ENCODE data around the gene KCTD15.

The KCTD15 gene, protein sequence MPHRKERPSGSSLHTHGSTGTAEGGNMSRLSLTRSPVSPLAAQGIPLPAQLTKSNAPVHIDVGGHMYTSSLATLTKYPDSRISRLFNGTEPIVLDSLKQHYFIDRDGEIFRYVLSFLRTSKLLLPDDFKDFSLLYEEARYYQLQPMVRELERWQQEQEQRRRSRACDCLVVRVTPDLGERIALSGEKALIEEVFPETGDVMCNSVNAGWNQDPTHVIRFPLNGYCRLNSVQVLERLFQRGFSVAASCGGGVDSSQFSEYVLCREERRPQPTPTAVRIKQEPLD

DNA sequence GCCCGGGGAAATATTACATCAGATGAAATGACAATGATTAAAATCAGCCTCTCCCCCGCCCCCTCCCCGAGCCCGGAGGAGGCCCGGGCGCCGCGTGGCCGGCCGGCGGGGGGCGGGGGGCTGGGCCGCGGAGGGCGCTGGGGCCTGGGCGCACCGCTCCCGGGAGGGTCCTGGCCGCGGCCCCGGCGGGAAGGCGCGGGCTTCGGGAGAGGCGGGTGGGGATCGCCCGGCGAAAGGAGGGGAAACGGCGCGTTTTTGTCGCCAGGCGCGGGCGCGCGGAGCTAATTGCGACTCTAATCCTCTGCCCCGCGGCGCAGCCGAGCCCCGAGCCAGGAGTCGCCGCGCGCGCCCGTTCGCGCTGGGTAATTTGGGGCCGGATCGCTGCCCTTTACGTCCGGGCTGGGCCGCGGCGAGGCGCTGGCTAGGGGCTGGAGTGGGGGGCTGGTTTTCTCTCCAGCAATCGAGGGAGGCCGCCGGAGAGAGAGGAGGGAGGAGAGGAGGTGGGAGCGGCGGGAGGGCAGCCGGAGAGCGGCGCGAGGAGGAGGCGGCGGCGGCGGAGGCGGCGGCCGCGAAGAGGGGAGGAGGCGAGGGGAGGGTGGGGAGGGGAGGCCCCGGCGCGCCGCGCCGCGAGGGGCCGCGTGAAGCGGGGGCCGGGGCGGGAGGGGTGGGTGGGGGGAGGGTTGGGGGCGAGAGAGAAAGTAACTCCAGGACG, at the start of gene KCTD15:
KCTD15 (plus strand) TSS at position 707 of the 712 bp plus-strand sequence. CDS start 3,585 bp downstream, outside the sequence.
- no peak for DNase-seq

DNA sequence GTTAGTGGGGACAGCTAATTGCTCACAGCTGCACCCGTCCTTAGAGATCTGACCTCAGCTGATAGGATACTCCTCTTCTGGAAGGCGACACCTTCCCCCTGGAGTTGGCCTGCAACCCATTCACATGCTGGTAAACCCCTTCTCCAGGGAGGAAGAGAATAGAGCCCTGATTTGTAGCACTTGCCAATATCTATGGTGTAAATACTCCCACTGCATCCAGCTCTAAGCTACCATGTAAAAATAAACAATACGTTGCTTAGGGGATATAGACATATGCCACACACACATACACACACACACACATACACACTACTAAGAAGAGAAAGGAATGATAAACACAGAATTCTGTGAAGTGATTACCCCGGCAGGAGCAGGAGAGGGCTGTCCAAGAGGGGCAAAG, 49.4 kb upstream of the KCTD15 start:
- no peak for DNase-seq

DNA sequence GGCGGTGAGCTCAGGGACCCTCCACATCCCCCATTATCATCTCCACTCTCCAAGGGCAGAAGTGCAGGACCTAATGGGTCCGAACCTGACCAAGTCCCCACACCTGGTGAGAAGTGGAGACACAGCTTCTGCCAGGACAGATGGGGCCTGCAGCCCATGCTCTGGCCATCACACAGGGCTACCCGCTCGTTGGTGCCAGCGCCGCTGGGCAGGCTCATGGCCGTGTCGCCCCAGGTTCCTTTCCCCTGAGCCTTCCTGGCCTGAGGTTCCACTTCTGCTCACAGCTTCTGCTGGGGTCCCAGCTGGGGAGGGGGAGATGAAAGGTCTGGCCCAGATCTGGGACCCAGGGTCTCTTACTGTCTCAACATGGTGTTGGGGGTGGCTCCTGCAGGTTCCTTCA, 48.4 kb upstream of the KCTD15 start:
- DNase-seq, result no peak

DNA sequence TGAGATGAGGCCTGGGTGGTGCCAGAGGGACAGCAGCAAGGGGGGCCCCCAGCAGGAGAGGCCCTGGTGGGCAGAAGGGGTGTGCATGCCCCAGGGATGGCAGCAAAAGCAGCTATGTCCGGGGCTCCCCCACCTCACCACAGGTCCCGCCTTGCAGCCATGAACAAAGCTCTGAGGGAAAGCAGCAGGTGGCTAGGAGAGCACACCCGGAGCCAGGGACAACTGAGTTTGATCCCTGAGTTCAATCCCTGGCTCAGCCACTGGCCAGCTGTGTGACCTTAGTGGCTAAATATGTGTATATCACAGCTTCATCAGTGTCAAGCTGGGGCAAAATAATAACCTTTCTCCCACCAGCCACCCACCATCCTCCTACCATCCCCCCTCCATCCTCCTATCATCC, 47.7 kb upstream of the KCTD15 start:
- no peak for DNase-seq

DNA sequence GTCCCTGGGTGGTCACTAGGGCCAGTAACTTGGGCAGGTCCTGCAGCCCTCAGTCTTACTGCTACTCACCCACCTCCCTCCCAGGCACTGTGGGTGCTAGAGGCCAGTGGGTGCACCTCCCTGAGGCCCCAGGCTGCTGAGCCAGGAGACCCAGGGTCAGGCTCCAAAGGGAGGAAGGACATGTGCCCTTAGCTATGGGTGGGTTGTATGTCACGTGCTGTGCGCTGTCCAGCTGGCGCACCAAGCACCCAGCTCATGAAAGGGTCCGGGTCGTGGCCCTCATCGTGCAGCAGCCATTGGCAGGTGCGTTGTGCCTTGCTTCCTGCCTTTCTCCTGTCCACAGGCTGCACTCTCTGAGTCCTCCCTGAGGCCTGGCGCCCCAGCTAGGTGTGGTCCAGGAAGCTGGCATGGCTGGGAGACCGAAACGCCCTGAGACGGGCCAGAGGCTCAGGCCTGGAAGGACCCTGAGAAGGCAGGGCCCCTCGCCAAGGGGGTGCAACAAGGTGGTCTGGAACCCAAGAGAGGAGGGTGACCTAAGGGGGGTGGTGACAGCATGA, 47.0 kb upstream of the KCTD15 start:
- DNase-seq, result no peak

DNA sequence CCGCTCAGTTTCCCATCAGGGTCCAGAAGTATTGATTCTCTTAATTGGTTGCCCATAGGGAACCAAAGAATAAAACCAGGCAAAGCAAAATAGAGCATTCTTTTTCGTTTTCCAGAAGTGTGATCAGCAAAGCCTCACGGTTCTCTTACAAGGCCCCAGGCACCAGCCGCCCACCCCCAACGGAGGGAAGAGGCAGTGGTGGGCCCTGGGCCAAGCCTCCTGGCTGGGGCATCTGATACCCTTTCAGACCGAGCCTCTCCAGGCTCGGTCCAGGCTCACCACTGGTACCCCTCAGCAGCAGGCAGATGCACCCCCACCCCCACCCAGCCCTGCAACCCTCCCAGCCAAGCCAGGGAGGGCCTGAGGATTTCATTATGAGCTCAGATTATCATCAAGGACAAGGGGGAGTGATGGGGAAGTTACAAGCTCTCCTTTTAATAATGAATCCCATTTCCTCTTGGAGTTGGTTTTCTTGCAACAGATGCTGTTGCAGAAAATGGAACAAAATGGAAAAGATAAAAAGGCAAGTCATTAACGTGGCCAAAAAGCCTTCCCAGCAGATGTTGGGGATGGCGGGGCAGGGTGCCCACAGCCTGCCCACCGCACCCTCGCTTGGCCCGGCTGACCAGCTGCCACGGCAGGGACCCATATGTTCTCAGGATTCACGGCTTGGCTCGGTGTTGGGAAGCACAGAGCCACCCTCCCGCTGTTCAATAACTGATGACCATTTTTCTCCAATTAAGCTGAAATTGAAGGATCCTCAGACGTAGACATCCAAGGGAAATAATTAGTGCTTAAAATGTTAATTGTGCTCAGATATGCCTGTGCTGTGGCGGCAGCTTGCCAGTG, 45.9 kb upstream of the KCTD15 start:
- DNase-seq, result no peak

DNA sequence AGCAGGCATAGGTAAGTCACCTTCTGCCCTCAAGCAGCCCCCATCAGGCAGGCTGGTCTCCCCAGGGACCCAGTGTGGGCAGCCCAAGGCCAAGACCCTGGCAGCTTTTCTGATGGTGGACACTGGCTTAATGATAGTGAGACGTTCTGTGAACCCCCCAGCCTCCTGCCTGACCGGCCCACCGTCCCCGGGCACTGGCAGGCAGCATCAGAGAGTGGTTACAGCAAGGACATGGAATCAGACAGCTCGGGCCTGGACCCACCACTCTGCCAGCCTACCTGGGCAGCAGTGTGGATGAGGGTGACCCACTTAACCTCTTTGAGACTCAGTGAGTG, 45.3 kb upstream of the KCTD15 start:
- no peak for DNase-seq

DNA sequence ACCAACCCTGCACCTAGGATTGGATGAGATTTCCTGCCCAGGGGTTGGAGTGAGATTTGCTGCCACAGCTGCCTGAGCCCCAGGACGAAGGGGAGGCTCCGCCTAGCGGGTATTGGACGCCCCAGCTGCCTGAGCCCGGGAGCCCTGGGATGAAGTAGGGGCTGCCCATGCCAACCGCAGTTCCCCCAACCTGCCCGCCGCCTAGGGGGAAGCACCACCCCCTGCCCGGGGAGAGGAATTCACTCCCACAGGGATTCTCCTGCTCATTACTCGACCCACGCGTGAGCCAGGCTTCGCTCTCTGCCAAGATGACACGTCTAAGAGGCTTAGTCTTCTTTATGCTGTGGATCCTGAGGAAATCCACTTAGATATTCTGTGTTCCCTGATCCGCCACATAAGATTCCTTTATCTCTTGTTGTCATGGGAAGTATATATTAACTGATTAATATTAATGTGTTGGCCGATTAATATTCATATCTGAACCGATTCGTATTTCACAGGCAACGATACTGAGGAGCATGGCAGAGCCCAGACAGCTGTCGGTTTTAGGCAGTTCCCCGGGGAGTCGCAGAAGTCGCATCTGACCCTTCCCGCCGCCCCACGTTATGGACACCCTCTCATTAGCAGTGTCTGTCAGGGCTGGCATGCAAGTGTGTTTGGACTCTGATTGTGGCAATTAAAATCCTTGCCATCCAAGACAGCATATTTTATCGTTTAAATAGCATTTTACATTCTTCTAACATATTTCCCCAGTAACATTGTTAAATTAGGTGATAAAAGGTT, 44.5 kb upstream of the KCTD15 start:
- no peak for DNase-seq

DNA sequence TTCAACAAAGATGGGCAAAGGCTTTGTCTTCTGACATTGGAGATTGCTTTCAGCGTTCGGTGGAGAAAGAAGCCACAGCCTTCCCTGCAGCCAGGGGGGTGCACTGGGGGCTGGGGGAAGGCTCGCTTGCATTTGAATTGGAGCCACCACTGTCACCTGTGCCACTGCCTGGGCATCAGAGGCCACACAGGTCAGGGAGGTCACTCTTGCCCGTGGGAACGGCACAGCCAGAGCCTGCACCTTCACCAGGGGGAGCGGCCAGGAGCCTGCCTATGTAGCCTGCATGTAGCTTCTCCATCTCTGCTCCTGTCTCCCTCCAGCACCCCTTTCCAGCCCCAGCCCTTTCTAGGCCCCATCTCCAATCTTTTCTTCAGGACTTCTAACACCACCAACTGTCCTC, 43.7 kb upstream of the KCTD15 start:
- DNase-seq, result no peak

DNA sequence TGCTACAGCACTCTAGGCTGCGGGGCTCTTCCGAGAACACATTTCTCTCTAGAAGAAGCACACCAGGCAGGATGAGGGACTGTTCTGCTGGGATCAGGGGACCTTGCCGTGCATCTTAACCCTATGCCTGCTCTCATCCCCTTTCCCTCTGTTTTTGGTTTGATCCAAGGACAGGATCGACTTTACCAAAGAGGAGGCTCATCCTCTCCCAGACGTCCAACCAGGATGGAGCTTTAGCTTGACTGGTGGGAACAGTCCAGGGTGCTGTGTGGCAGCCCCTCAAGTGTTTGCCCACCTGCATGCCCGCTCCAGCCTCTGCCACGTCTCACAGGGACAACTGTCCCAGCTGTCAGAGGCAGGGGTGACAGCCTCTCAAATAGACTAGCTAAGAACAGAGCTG, 42.3 kb upstream of the KCTD15 start:
- no peak for DNase-seq

DNA sequence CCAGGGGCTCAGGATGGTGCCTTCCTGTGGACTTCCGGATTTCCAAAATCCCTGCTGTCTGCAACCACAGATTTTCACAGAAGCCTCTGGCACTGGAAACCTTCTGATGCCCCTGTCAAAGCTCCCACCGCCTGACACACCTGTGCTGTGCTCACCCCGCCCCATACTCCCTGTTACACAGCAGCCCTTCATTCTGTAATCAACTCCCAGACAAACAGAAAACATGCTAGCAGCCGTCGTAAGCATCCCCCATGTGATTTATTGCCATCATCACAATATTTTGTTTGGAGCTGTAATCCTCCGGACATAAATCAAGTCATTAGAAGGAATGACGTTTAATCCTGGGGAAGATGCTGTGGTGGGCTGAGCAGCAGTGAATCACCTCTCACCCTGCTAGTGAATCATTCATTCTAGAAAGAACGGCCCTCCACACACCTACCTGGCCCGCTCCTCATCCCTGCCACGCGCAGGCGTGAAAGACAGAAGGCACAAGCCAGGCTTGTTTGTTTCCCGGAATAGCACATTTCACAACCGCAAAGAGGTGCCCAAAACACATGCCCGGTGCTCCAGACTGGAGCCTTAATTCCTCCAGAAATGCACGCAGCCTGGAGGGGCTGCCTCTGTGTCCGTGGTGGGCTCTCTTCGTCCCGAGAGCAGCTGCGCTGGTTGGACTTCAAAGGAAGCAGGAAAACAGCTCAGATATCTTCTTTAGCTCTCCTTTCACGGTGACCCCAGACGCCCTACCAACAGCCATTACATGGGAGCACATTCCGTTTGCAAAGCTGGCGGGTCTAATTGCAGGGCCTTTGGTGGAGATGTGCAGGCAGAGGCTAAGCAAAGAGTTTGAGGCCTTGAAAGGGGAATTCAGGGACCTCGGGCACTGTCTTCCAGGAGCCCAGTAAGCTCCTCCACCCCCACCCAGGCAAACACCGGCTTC, 41.3 kb upstream of the KCTD15 start:
- no peak for DNase-seq

DNA sequence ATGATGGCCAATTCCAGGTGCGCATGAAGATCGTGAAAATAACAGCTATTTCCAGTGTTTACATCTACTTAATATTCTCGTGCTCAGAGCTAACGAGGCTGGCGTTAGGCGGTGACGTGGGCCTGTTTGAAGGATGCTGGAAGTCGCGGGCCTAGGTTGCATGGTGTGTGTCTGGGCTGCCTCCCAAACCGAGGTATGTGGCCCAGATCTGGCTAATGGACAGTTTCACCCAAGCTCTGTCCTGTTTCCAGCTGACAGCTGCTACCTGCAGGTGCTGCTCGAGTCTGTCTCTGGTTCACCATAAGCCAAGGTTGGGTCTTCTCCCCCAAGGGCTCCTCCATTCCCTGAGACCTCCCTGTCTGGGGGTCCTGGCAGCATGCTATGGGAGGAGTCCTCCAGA, 40.5 kb upstream of the KCTD15 start:
- DNase-seq, result no peak

DNA sequence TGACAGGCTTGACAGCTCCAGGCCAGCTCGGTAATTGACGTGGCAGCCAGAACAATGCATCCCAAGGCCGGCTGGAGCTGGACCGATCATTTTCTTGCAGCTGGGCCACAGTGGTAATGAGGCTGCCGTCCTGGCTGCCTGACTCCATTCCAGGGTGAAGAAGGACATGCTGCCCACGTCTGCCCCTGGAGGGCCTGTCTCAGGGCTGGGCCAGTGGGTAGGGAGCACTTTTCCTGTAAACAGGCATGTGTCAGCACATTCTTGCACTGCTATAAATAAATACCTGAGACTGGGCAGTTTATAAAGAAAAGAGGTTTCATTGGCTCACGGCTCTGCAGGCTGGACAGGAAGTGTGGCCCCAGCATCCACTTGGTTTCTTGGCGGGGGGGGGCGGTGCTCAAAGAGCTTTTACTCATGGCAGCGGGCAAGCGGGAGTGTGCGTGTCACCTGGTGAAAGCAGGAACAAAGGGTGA, 38.1 kb upstream of the KCTD15 start:
- no peak for DNase-seq

DNA sequence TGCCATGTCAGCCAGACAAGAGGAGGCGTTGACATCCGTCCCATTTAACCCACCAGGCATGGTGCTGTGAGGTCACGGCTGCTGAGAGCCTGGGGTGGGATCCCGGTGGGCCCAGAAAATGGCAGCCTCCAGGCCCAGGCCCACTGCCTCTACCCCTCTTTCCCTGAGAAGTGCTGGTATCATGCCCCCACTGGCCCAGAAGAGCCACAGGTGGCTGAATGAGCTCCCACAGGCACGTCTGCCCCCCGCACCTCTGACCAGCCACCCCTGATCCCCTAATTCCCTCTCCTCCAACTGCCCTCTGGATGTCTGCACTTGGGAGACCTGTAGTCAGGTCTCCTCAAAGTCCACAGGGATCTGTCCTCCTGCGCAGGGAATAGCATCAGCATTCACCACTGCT, 37.3 kb upstream of the KCTD15 start:
- DNase-seq, result no peak

DNA sequence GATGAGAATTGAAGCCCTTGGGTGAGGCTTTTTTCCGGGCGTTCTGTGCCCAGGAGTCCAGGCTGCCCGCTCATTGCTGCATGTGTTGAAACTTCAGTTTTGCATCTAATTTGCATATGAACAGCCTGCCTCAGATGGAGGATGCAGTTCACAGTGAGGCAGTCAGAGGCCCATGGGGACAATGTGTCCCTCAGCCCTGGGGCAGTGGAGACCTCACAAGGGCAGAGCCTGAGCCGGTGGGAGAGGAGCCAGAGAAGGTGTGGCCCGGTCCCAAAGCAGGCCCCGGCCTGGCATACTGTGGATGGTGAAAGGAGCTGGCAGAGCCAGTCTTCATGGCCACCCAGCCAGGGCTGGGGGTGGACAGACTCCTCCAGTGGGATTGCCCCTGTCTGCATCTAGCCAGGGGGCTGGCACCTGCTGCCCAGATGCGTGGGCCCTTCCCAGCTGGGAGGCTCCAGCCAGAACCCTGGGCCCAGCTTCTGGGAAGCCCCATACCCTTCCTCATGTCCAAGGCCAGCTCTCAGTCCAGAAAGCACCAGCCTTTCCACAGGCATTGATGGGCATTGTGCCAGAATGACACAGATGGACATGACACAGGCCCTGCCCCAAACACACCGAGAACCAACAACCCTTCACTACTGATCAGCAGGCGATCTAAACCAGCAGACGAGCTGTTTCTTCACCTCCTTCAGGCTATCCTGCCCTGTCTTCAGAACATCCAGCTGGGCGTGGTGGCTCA, 32.9 kb upstream of the KCTD15 start:
- no peak for DNase-seq

DNA sequence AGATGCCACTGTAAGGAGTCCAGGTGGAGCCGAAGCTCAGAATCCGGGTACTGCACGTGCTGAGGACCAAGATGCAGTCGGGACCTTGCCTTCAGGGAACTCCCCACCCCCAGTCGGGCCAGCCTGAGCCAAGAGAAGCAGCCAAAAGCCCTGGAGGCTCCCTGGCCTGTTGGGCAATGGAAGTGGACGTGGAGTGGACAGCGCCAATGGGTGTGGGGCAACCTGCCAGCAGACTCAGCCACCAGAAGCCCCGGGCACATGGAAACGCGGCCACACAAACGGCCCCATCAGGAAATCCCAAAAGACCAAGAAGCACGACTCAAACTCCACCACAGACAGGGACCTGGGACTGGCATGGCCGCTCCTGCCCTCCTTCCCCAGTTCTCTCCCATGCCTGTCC, 30.0 kb upstream of the KCTD15 start:
- DNase-seq, result no peak

DNA sequence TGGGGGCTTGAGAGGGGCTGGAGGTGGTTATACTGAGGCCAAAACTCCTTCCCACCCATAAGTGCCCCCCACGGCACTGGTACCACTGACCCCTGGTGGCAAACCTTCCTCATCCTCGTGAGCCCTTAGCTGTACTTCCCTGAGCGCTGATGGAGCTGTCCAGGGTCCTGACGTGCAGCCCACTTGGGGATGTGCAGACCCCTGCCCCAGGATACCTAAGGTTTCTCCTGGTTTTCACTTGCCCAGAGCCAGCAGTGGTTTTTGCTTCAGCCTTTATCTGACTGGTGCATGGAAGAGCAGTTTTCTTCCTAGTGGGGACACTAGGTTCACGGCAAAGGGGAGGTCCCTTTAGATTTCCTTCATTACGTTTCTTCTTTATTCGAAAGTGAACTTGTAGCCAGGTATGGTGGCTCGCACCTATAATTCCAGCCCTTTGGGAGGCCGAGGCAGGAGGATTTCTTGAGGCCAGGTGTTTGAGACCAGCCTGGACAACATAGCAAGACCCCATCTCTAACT, 28.7 kb upstream of the KCTD15 start:
- DNase-seq, result no peak

DNA sequence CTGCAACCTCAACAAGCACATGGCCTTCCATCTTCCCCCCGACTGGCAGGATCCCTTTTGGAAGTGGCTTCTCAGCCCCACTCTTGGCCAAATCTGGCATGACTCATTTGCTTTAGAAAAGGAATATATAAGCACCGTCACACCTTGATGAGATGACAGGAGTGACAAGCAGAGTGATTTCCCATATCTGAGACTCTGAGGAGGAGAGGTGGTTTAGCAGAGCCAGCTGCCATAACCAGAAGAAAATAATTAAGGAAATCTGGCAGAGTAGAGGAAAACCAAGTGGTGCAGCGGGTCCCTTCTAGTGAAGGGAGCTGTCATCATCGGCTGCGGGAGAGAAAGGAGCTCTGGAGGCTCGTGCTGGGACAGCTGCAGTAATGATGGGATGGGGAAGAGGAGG, 27.5 kb upstream of the KCTD15 start:
- DNase-seq, result no peak

DNA sequence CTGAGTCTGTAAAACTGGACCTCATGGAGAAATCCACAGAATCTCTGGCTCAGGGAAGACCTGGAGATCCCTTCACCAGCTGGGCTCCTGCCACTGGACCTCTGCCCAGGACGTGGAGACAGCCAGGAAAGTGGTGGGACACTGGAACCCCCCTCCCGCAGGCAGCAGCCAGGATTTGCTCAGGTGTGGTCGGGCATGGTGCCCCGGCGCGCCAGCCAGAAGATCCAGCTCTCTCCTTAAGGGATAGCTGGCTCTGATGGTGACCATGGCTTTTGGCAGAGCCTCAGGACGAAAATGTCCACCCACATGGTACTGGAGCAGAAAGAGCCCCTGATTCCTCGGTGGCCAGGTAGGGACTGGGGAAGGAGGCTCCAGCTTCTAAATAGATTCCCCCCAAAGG, 26.6 kb upstream of the KCTD15 start:
- DNase-seq, result no peak

DNA sequence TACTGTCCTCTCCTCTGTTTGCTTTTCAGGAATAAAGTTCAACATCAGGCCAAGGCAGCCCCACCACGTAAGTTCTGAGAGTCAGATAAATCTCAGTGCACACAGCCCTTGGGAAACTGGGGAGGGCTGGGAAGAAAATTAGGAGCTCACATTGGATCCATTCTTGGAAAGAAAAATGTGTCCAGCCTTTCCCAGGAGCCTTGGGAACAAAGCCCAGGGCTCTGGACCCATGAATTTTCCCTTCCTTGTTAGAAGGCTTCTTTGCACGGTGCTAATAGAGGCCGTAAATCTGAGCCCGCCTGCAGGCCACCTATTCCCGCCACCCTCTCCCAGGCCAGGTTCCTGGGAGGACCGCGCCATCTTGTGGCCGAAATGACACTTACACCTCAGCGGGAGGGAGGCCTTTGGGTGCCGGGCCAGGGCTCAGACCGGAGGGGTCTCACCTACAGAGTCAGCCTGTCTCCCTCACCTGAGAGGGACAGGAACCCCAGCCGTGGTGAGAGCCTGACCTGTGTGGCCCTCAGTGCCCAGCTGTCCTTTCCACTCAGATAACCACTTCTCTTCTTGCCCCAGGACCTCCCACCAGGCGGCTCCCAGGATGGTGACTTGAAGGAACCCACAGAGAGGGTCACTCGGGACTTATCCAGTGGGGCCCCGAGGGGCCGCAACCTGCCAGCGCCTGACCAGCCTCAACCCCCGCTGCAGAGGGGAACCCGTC, 25.1 kb upstream of the KCTD15 start:
- no peak for DNase-seq

All from cortex of kidney (tissue), 1 donor.